ENCODE results near the gene MBLAC1. TPM values are rescaled to one million over a fixed set of nuclear protein-coding genes. Genes with fewer than 3 reads are reported as not detected.

MBLAC1 gene, protein sequence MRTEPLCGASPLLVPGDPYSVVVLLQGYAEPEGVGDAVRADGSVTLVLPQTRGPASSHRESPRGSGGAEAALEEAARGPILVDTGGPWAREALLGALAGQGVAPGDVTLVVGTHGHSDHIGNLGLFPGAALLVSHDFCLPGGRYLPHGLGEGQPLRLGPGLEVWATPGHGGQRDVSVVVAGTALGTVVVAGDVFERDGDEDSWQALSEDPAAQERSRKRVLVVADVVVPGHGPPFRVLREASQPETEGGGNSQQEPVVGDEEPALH
- total RNA-seq: 1 to 10 TPM; 1.3 to 2.7 (median 2.0) TPM
- polyA plus RNA-seq: 1 to 10 TPM; 1.4 to 3.2 TPM
- long read RNA-seq, donor 1, transcript MBLAC1-201 (2 exons, 1,502 nt): major isoform, 5 of 7 reads
- long read RNA-seq, donor 1, partial matches to known transcripts: 1 of 7 reads
- long read RNA-seq, donor 1, other reads (novel, unspliced or antisense): 1 of 7 reads
- long read RNA-seq, donor 2: 0 reads
- long read RNA-seq, donor 3, partial matches to known transcripts: 0 of 3 reads
- long read RNA-seq, donor 3, other reads (novel, unspliced or antisense): 1 of 3 reads

DNA sequence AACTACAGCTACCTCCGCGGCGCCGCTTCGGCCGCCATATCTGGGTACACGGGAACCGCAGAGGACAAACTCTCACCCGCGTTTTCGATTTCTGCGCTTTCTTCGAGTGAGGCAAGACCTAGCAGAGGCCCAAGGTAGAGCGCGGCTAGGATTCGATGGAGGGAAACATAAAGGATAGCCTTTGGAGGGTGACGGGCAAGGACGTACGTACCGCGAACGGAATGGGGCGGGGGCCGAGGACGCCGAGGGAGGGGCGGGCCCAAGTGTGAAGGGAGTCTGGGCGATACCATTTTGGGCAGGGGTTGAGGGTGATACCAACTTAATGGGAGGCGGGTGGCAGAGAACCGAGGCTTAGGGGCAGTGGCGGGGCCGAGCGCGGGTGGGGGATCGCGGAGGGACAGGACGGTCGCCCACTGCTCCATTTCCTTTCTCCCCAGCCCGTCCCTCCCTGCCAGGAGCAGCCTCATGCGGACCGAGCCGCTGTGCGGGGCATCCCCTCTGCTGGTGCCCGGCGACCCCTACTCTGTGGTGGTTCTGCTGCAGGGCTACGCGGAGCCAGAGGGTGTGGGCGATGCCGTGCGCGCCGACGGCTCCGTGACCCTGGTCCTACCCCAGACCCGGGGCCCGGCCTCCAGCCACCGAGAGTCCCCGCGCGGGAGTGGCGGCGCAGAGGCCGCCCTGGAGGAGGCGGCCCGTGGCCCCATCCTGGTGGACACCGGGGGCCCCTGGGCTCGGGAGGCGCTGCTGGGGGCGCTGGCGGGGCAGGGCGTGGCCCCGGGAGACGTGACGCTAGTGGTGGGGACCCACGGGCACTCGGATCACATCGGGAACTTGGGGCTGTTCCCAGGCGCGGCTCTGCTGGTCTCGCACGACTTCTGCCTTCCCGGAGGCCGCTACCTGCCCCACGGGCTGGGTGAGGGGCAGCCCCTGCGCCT is at the start of gene MBLAC1:
MBLAC1 (plus strand) TSS at position 37 of the 935 bp plus-strand sequence; CDS start at position 466, 429 bp downstream.
- Histone ChIP-seq H3K36me3 (peaks cover 0 to 4% (median 0%) of the 10 kb centered on the region in 9 donors), H3K4me1 (peaks cover 0 to 41% (median 18%) of the 10 kb centered on the region in 12 donors), H3K27me3 (no peaks in the 10 kb centered on the region), H3K27ac (peak within 1 kb of the TSS; percentile 88 to 99 (median 97)), H3K9me3 (no peaks in the 10 kb centered on the region), H3K4me3 (peak within 1 kb of the TSS; percentile 74 to 99 (median 94))
- peak; percentile 90 to 93 (median 91) for DNase-seq
- ATAC-seq: peak; percentile 91 to 95 (median 94)
- TF ChIP-seq POLR2A (IDR thresholded peaks at IDR 0.05): peak in 1 of 2 donors; percentile 28
- TF ChIP-seq, protein P1, sequence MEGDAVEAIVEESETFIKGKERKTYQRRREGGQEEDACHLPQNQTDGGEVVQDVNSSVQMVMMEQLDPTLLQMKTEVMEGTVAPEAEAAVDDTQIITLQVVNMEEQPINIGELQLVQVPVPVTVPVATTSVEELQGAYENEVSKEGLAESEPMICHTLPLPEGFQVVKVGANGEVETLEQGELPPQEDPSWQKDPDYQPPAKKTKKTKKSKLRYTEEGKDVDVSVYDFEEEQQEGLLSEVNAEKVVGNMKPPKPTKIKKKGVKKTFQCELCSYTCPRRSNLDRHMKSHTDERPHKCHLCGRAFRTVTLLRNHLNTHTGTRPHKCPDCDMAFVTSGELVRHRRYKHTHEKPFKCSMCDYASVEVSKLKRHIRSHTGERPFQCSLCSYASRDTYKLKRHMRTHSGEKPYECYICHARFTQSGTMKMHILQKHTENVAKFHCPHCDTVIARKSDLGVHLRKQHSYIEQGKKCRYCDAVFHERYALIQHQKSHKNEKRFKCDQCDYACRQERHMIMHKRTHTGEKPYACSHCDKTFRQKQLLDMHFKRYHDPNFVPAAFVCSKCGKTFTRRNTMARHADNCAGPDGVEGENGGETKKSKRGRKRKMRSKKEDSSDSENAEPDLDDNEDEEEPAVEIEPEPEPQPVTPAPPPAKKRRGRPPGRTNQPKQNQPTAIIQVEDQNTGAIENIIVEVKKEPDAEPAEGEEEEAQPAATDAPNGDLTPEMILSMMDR (IDR thresholded peaks at IDR 0.05): no peak
- WGBS, 4 donors: 0 to 2% (median 1%) methylated on average over 53 to 85 of the region's 85 CpGs
- intact Hi-C loops (cut with DNase I): loop anchor here in 8 of 10 donors (1.0 to 5.0 kb wide), 7 partner anchors 8 to 215 kb away; partner anchors contain the start of genes AP4M1 (in 2 of the 8), MCM7 (in 2 of the 8), AZGP1 (in 1 of the 8) and CNPY4 (in 1 of the 8)

DNA sequence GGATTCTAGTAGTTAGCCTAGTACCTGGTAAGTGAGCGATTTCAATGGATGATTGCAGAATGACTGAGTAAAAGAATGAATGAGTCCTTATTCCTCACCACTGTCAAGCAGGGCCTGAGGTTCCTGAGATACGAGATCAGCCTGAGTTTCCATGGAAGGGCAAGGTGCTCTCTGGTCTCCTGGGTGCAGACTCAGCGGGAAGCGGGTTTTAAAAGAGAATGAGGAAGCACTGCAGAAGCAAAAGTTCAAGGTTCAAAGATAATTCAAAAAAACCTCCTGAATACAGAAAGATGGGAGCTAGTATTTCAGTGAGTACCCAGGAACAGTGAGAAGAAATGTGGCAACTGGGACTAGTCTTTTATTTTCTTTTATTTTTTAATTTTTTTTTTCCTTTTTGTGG is 49.6 kb upstream of the MBLAC1 start:
- Histone ChIP-seq H3K4me3 (no peak overlapping the region), H3K9me3 (peaks cover 0 to 10% (median 4%) of the 10 kb centered on the region in 12 donors), H3K4me1 (peaks cover 0 to 33% (median 23%) of the 10 kb centered on the region in 12 donors), H3K27me3 (no peaks in the 10 kb centered on the region), H3K36me3 (peaks cover 2 to 78% (median 68%) of the 10 kb centered on the region in 9 donors), H3K27ac (no peak overlapping the region)
- no peak for DNase-seq
- intact Hi-C loops (cut with DNase I): no loop called here
- no peak for ATAC-seq
- WGBS, 4 donors: 95 to 97% (median 96%) methylated on average over 4 of the region's 4 CpGs
- TF ChIP-seq POLR2A (IDR thresholded peaks at IDR 0.05): no peak
- TF ChIP-seq, protein P1 (IDR thresholded peaks at IDR 0.05): no peak

DNA sequence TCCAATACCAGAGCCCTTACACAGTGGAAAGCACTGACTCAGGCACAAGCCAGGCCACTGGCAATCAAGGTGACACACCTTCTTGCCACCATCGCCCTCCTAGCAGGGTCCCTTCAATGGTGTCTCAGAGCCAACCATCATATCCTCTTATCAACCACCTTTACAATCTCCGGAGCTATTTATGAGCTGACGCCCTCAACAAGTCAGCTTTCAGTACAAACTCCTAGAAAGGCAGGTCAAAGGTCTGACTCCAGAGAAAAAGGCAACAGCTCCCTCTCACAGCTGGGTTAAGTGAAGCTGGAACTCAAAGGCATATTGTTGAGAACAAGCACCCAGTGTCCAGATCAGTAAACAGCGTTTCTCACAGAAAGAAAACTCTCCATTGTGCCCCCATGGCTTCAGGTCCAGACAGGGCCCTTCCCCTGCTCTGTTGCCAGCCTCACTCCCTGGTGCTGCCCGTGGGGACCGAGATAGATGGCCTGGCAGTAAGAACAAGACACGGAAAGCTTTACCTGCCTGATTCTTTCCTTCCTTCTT is 47.7 kb upstream of the MBLAC1 start:
- WGBS, 4 donors: 67 to 72% (median 70%) methylated on average over 7 of the region's 7 CpGs
- no peak for ATAC-seq
- Histone ChIP-seq H3K36me3 (peaks cover 0 to 59% (median 49%) of the 10 kb centered on the region in 9 donors), H3K27ac (no peak overlapping the region), H3K9me3 (no peaks in the 10 kb centered on the region), H3K4me3 (no peak overlapping the region), H3K4me1 (peaks cover 0 to 42% (median 28%) of the 10 kb centered on the region in 12 donors), H3K27me3 (no peaks in the 10 kb centered on the region)
- no peak for DNase-seq
- TF ChIP-seq POLR2A (IDR thresholded peaks at IDR 0.05): no peak
- intact Hi-C loops (cut with DNase I): no loop called here
